IMR-90 (cell line): ENCODE measurements around the gene SPEF2. TPM values are rescaled to one million over a fixed set of nuclear protein-coding genes. Genes with fewer than 3 reads are reported as not detected.

ENCODE experiments used
- ATAC-seq: fragments of 200-7000 bp; cut with Tn5 transposase; 2 replicates; pipeline ENCODE4 v1.9.1; 2020; ENCODE audit warnings: low read depth, mild to moderate bottlenecking, moderate library complexity
- BruUV-seq: library from RNA; stranded (reverse); fragments of 400-500 nt; replicated peaks from 2 replicates; lab custom pipeline; 2021; lab: Mats Ljungman, UMichigan
- CTCF ChIA-PET: fragments of 300-600 bp; formaldehyde crosslinking; extraction: SDS; loops from one replicate; lab custom pipeline; 2021; ENCODE audit warnings: antibody characterized with exemption; lab: Yijun Ruan, JAX
- POLR2A ChIA-PET: fragments of 300-600 bp; sonication (Branson Sonifier 250); formaldehyde crosslinking; loops from one replicate; lab custom pipeline; 2022; ENCODE audit warnings: antibody characterized with exemption; ENCODE audit not compliant: unreplicated experiment; lab: Charles Lee
- DNase-seq: peaks from one replicate; pipeline ENCODE4 v3.0.0; 2013
- H2AFZ ChIP-seq: replicated peaks from 2 replicates; pipeline ENCODE3; 2013; ENCODE audit warnings: low read length, mild to moderate bottlenecking; ENCODE audit not compliant: poor library complexity
- H2AK5ac ChIP-seq: 2 replicates; pipeline ENCODE4 v1.6.1; 2013; ENCODE audit warnings: low read depth, low read length, inconsistent platforms
- H2AK9ac ChIP-seq: replicated peaks from 2 replicates; pipeline ENCODE3; 2013; ENCODE audit warnings: mild to moderate bottlenecking, low read depth, low read length, moderate library complexity; ENCODE audit not compliant: poor library complexity
- H2BK120ac ChIP-seq: 2 replicates; pipeline ENCODE4 v1.6.1; 2013; ENCODE audit warnings: low read depth, low read length, inconsistent platforms
- H2BK15ac ChIP-seq: 3 replicates; pipeline ENCODE4 v1.6.1; 2013; ENCODE audit warnings: low read depth, low read length, inconsistent platforms
- H2BK20ac ChIP-seq: 2 replicates; pipeline ENCODE4 v1.6.1; 2013; ENCODE audit warnings: low read depth, mild to moderate bottlenecking, inconsistent platforms, low read length, moderate library complexity
- H2BK5ac ChIP-seq: 2 replicates; pipeline ENCODE4 v1.6.1; 2013; ENCODE audit warnings: mild to moderate bottlenecking, low read depth, low read length, inconsistent platforms; ENCODE audit not compliant: poor library complexity, severe bottlenecking
- H3K14ac ChIP-seq: replicated peaks from 2 replicates; pipeline ENCODE4 v1.6.1; 2013; ENCODE audit warnings: low read depth, low read length, inconsistent platforms
- H3K18ac ChIP-seq: 2 replicates; pipeline ENCODE4 v1.6.1; 2013; ENCODE audit warnings: low read depth, low read length, control low read depth
- H3K23ac ChIP-seq: 2 replicates; pipeline ENCODE4 v1.6.1; 2013; ENCODE audit warnings: low read depth, low read length, inconsistent platforms
- H3K27ac ChIP-seq: 2 replicates; pipeline ENCODE4 v1.5.1; 2013; ENCODE audit warnings: mild to moderate bottlenecking, control low read depth, low read length; ENCODE audit not compliant: insufficient read depth
- H3K27me3 ChIP-seq: 2 replicates; pipeline ENCODE4 v1.6.1; 2013; ENCODE audit warnings: low read length; ENCODE audit not compliant: control insufficient read depth, insufficient read depth
- H3K36me3 ChIP-seq: 2 replicates; pipeline ENCODE4 v1.6.1; 2013; ENCODE audit warnings: low read length, mixed read lengths; ENCODE audit not compliant: control insufficient read depth, insufficient read depth
- H3K4ac ChIP-seq: 2 replicates; pipeline ENCODE4 v1.6.1; 2013; ENCODE audit warnings: low read depth, low read length, inconsistent platforms
- H3K4me1 ChIP-seq: 2 replicates; pipeline ENCODE4 v1.6.1; 2013; ENCODE audit warnings: low read length, mixed read lengths; ENCODE audit not compliant: control insufficient read depth, insufficient read depth
- H3K4me2 ChIP-seq: 2 replicates; pipeline ENCODE4 v1.6.1; 2013; ENCODE audit warnings: low read depth, mild to moderate bottlenecking, control low read depth, low read length, moderate library complexity
- H3K4me3 ChIP-seq: 2 replicates; pipeline ENCODE4 v1.5.1; 2013; ENCODE audit warnings: low read depth, mild to moderate bottlenecking, control low read depth, low read length, moderate library complexity; ENCODE audit not compliant: insufficient read depth
- H3K56ac ChIP-seq: 2 replicates; pipeline ENCODE4 v1.6.1; 2013; ENCODE audit warnings: low read length, inconsistent platforms; ENCODE audit not compliant: insufficient read depth; ENCODE audit errors: extremely low read depth
- H3K79me1 ChIP-seq, 2 experiments: 2 replicates each; pipeline ENCODE4 v1.6.1; 2013; ENCODE audit warnings: low read length in 2 of 2, inconsistent platforms in 1 of 2, low read depth in 1 of 2
- H3K9ac ChIP-seq: 2 replicates; pipeline ENCODE4 v1.6.1; 2013; ENCODE audit warnings: low read depth, low read length, control low read depth
- H3K9me1 ChIP-seq: 2 replicates; pipeline ENCODE4 v1.6.1; 2013; ENCODE audit warnings: low read length, inconsistent platforms; ENCODE audit not compliant: insufficient read depth
- H3K9me3 ChIP-seq: 2 replicates; pipeline ENCODE4 v1.6.1; 2013; ENCODE audit warnings: low read length; ENCODE audit not compliant: control insufficient read depth, insufficient read depth
- H4K20me1 ChIP-seq: 2 replicates; pipeline ENCODE4 v1.6.1; 2013; ENCODE audit warnings: low read length, inconsistent platforms; ENCODE audit not compliant: insufficient read depth
- H4K5ac ChIP-seq: 2 replicates; pipeline ENCODE4 v1.6.1; 2013; ENCODE audit warnings: mild to moderate bottlenecking, low read depth, low read length, control low read depth
- H4K8ac ChIP-seq, 2 experiments: 2 replicates each; pipeline ENCODE4 v1.6.1; 2013; ENCODE audit warnings: low read depth in 2 of 2, low read length in 2 of 2, control low read depth in 1 of 2, inconsistent platforms in 1 of 2
- H4K91ac ChIP-seq: 2 replicates; pipeline ENCODE4 v1.6.1; 2013; ENCODE audit warnings: low read depth, low read length, inconsistent platforms; ENCODE audit not compliant: insufficient read depth
- MAZ ChIP-seq: IDR thresholded peaks from 2 replicates; pipeline ENCODE4 v1.6.1; 2012; ENCODE audit warnings: low read depth, mild to moderate bottlenecking, low read length, improper control_type of control experiment, moderate library complexity, borderline replicate concordance
- POLR2A ChIP-seq: IDR thresholded peaks from 2 replicates; pipeline ENCODE4 v1.6.1; 2012; ENCODE audit warnings: mild to moderate bottlenecking, low read depth, low read length
- USF2 ChIP-seq: fragments of 150-350 bp; IDR thresholded peaks from 2 replicates; pipeline ENCODE4 v1.6.1; 2017; ENCODE audit warnings: mild to moderate bottlenecking, antibody characterized with exemption, low read length, low read depth
- WGBS, 2 experiments: methylation state at CpG; one replicate each; pipeline versions ENCODE4 v1.1.5 to v1.1.7; 2013; ENCODE audit warnings: missing lambda C conversion rate in 2 of 2; ENCODE audit not compliant: insufficient read length in 1 of 2; ENCODE audit errors: extremely low coverage in 2 of 2; 5-methylcytosine and 5-hydroxymethylcytosine counted together
- dilution Hi-C: fragments of 300-500 bp; cut with HindIII; formaldehyde crosslinking; loops from one replicate; pipeline ENCODE4 v1.14.3; 2018; ENCODE audit warnings: low sequenced_read_pairs; ENCODE audit not compliant: unreplicated experiment
- in situ Hi-C: fragments of 300-500 bp; cut with MboI; formaldehyde crosslinking; loops from 3 replicates; pipeline ENCODE4 v1.14.3; 2019; ENCODE audit warnings: low sequenced_read_pairs, inconsistent platforms, mixed read lengths
- intact Hi-C: fragments of 100-400 bp; cut with micrococcal nuclease; formaldehyde crosslinking; loops from 2 replicates; pipeline ENCODE4 v1.10.0; 2022
- polyA plus RNA-seq, 3 experiments: library from polyadenylated mRNA; depleted of rRNA; stranded (reverse); fragments of >200 nt; gene quantifications; 2 replicates each; pipeline ENCODE4 v1.2.3, GENCODE V29; 2012; ENCODE audit warnings: low replicate concordance in 1 of 3
- total RNA-seq: library from RNA; depleted of rRNA; stranded (reverse); fragments of >200 nt; gene quantifications from 2 replicates; pipeline ENCODE4 v1.2.3, GENCODE V29; 2012

SPEF2 gene
- total and polyA plus RNA-seq, 2 of the 4 experiments (the other 2 are of a cell fraction) = 1.7 to 2.3 TPM

GRCh38 chr5:35835796-35836742 is 218.4 kb downstream of the SPEF2 start:
- TF ChIP-seq MAZ = no peak
- TF ChIP-seq USF2 = no peak
- no peak for TF ChIP-seq POLR2A
- no peak for DNase-seq
- H2BK20ac ChIP-seq = no peak overlapping the region
- no peak overlapping the region for H3K56ac ChIP-seq
- BruUV-seq = no TSS peak
- POLR2A ChIA-PET = no interaction called here
- H4K20me1 ChIP-seq = no peaks in the 10 kb centered on the region
- no peak overlapping the region for H2BK15ac ChIP-seq
- H2AK5ac ChIP-seq = no peak overlapping the region
- H3K9ac ChIP-seq = no peak overlapping the region
- H3K9me1 ChIP-seq = no peaks in the 10 kb centered on the region
- H3K23ac ChIP-seq = no peak overlapping the region
- in situ Hi-C loops = no loop called here
- no peak overlapping the region for H2AK9ac ChIP-seq
- no peaks in the 10 kb centered on the region for H3K79me1 ChIP-seq
- intact Hi-C loops = no loop called here
- H3K27me3 ChIP-seq = no peaks in the 10 kb centered on the region
- no CpG with 5 or more reads among the region's 7 CpGs for WGBS, 2 experiments
- H3K27ac ChIP-seq = no peak overlapping the region
- CTCF ChIA-PET = no interaction called here
- no peak overlapping the region for H2BK5ac ChIP-seq
- no peak overlapping the region for H2BK120ac ChIP-seq
- no peaks in the 10 kb centered on the region for H3K9me3 ChIP-seq
- H3K4me2 ChIP-seq = no peak overlapping the region
- H4K91ac ChIP-seq = no peak overlapping the region
- no peaks in the 10 kb centered on the region for H3K36me3 ChIP-seq
- H3K4ac ChIP-seq = no peak overlapping the region
- ATAC-seq = no peak
- no peak overlapping the region for H3K4me3 ChIP-seq
- H4K5ac ChIP-seq = no peak overlapping the region
- peaks cover 2% of the 10 kb centered on the region; the same call in 1 of the 2 replicates for H3K4me1 ChIP-seq
- no peak overlapping the region for H2AFZ ChIP-seq
- H3K14ac ChIP-seq = no peak overlapping the region
- no peak overlapping the region for H3K18ac ChIP-seq
- H4K8ac ChIP-seq = no peak overlapping the region
- dilution Hi-C loops = no loop called here
